ENCODE measurements around the gene KRTAP6-3.

The KRTAP6-3 gene

GRCh38 chr21:30642564-30642963 lies 50.3 kb downstream of the KRTAP6-3 start, which contains the start of gene KRTAP20-3:
Gene KRTAP20-3, plus strand, starts transcription at chr21:30642864.
- no peak within 1 kb of the TSS for H3K27ac ChIP-seq
- TF ChIP-seq CTCF (conservative IDR thresholded peaks at IDR 0.05): no peak
